Activated T-helper 1 cell treated with anti-CD3 and anti-CD28 coated beads, Interleukin-12 subunit alpha, Interleukin-12 subunit beta, Interleukin-2, Interleukin-4 antibody, amounts not matched to agents 30 ng/mL and 10 ng/mL and 1 ng/mL, durations not matched to agents 14 hours and 24 hours and 36 hours (primary cell): Measurements from ENCODE around the gene GPR15. TPM values are rescaled to one million over a fixed set of nuclear protein-coding genes. Genes with fewer than 3 reads are reported as not detected.
A peak's percentile ranks its signal among the peaks of the same experiment; 100 is the strongest.
"Not testable (repeated sequence)": the region's sequence is repeated elsewhere in the genome, so short reads cannot be mapped to it uniquely, and the experiment has no call there.

Experiments
- DNase-seq: peaks from one replicate; pipeline ENCODE4 v3.0.0; 2021; ENCODE audit warnings: low spot score
- H3K27ac Mint-ChIP-seq: one replicate; pipeline ENCODE4 v1.8.0; 2021; ENCODE audit warnings: mild to moderate bottlenecking, mixed read lengths
- H3K27me3 Mint-ChIP-seq: one replicate; pipeline ENCODE4 v1.8.0; 2022; ENCODE audit warnings: mild to moderate bottlenecking, moderate library complexity, mixed read lengths; ENCODE audit not compliant: insufficient read depth
- H3K36me3 Mint-ChIP-seq: one replicate; pipeline ENCODE4 v1.8.0; 2021; ENCODE audit warnings: low read depth, mixed read lengths
- H3K4me1 Mint-ChIP-seq: one replicate; pipeline ENCODE4 v1.8.0; 2021; ENCODE audit warnings: low read depth, mixed read lengths
- H3K4me3 Mint-ChIP-seq: one replicate; pipeline ENCODE4 v1.8.0; 2021; ENCODE audit warnings: mild to moderate bottlenecking, moderate library complexity, mixed read lengths
- H3K9me3 Mint-ChIP-seq: one replicate; pipeline ENCODE4 v1.8.0; 2021; ENCODE audit warnings: mixed read lengths
- intact Hi-C: fragments of 100-400 bp; cut with micrococcal nuclease; formaldehyde crosslinking; loops from one replicate; pipeline ENCODE4 v1.15.1; 2024
- total RNA-seq: library from RNA; stranded (reverse); gene quantifications from 2 replicates; pipeline ENCODE4 v1.2.3, GENCODE V29; 2022

The GPR15 gene
- total RNA-seq, 1 donor from 2014 or later: 5.6 TPM

- peaks cover 19% of the 10 kb centered on the region for H3K9me3 Mint-ChIP-seq
- peak overlapping the region; percentile 98 for H3K27ac Mint-ChIP-seq
- DNase-seq: no peak
- H3K36me3 Mint-ChIP-seq: peaks cover 42% of the 10 kb centered on the region
- no peaks in the 10 kb centered on the region for H3K27me3 Mint-ChIP-seq
- H3K4me3 Mint-ChIP-seq: peak overlapping the region; percentile 83
- H3K4me1 Mint-ChIP-seq: peaks cover 100% of the 10 kb centered on the region
- intact Hi-C loops: no loop called here
These were observed 22.8 kb downstream of the GPR15 start for GRCh38 chr3:98554580-98554979.

GRCh38 chr3:98555025-98555379 is 23.2 kb downstream of the GPR15 start:
- intact Hi-C loops: loop anchor here (5.0 kb wide), 1 partner anchor 37 kb away; the partner anchor contains the start of gene CPOX
- Mint-ChIP-seq H3K36me3 (peaks cover 41% of the 10 kb centered on the region), H3K4me1 (peaks cover 99% of the 10 kb centered on the region), H3K4me3 (peak overlapping the region; percentile 83), H3K27me3 (no peaks in the 10 kb centered on the region), H3K9me3 (peaks cover 18% of the 10 kb centered on the region), H3K27ac (peak overlapping the region; percentile 98)
- DNase-seq: no peak

DNA sequence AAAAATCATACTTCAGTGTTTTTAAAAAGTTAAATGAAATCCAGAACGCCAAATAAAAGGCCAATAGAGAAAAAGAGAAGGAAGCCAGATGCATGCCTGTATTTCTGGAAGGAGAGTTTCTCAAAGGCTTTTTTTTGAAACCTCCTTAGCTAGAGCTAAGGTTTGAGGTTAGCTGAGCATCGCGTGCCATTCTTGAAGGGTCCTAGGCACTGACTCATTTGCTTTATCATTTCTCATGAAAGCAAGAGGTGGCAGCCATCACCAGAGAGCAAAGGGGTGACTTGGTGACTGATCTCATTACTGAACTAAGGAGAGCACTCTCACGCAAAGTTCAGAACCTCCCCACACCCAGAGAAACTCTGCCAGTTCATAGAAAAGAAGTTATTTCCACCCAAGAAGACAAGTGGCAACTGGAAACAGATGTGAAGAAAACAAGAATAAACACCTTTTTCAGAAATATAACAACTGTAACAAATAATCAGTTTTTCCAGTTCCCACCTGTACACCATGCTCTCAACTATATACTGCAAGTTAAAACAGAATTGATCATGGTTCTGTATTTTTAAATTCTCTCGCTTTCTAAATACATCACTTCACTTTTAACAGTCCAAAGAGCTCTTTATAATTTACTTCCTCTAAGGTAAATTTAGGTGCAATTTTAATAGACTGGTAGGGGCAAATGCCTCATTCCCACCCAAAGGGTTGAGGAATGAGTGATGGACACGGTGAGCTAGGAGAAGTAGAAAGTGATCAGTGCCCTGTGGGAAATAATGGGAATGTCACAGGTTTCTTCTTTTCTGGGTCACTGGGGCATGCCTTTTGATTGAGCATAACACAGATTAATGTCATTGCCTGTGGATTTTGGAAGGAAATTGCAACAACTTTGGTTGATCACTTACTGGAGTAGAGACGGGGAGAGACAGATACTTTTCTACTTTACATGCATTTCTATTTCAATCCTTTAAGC is 24.7 kb downstream of the GPR15 start:
- no peaks in the 10 kb centered on the region for H3K27me3 Mint-ChIP-seq
- H3K4me1 Mint-ChIP-seq: peaks cover 94% of the 10 kb centered on the region
- peaks cover 30% of the 10 kb centered on the region for H3K36me3 Mint-ChIP-seq
- H3K9me3 Mint-ChIP-seq: peaks cover 12% of the 10 kb centered on the region
- H3K27ac Mint-ChIP-seq: peak overlapping the region; percentile 98
- peak overlapping the region; percentile 83 for H3K4me3 Mint-ChIP-seq
- DNase-seq: peak; percentile 81
- intact Hi-C loops: loop anchor here (1.0 to 5.0 kb wide), 9 partner anchors 9 to 684 kb away; partner anchors contain the start of genes CLDND1 and CPOX

DNA sequence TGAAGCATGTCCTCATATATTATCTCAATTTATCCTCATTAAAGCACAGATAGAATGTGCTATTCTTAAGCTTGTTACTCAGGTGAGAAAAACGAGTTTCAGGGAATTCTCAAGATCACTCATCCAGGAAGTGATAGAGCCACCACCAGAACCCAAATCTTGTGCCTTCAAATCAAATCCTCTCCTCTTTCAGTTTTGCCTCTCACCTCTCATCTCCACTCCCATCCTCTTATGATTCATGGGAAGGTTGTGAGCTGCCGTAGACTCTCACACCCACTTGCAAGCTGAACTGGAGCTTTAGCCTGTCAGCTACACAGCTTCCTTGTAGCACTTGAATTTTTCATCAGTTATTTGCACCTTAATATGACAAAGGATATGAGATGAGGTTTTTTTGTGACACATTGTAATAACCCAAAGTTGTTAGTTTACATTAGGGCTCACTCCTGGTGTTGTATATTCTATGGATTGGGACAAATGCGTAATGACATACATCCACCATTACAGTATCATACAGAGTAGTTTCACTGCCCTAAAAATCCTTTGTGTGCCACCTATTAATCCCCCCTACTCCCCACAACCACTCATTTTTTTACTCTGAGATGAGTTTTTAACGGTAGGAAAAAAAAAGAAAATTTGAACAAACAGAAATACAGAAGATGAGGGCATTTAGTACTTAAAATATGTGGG is 25.7 kb downstream of the GPR15 start:
- H3K27me3 Mint-ChIP-seq: no peaks in the 10 kb centered on the region
- peaks cover 94% of the 10 kb centered on the region for H3K4me1 Mint-ChIP-seq
- peaks cover 24% of the 10 kb centered on the region for H3K36me3 Mint-ChIP-seq
- H3K9me3 Mint-ChIP-seq: peaks cover 6% of the 10 kb centered on the region
- H3K4me3 Mint-ChIP-seq: peak overlapping the region; percentile 83
- intact Hi-C loops: loop anchor here (1.0 to 5.0 kb wide), 4 partner anchors 8 to 685 kb away; partner anchors contain the start of gene CPOX
- peak; percentile 59 for DNase-seq
- peak overlapping the region; percentile 98 for H3K27ac Mint-ChIP-seq

- H3K36me3 Mint-ChIP-seq: peaks cover 22% of the 10 kb centered on the region
- peaks cover 94% of the 10 kb centered on the region for H3K4me1 Mint-ChIP-seq
- intact Hi-C loops: loop anchor here (5.0 kb wide), 1 partner anchor 34 kb away; the partner anchor contains the start of gene CPOX
- H3K27ac Mint-ChIP-seq: peak overlapping the region; percentile 98
- H3K27me3 Mint-ChIP-seq: no peaks in the 10 kb centered on the region
- H3K9me3 Mint-ChIP-seq: peaks cover 6% of the 10 kb centered on the region
- peak overlapping the region; percentile 45 for H3K4me3 Mint-ChIP-seq
- DNase-seq: no peak
These were observed 26.5 kb downstream of the GPR15 start for GRCh38 chr3:98558100-98558827.

GRCh38 chr3:98559769-98560168 is 28.0 kb downstream of the GPR15 start:
- H3K4me1 Mint-ChIP-seq: peaks cover 94% of the 10 kb centered on the region
- intact Hi-C loops: loop anchor here (5.0 to 10.0 kb wide), 2 partner anchors 33 to 1315 kb away; partner anchors contain the start of gene CPOX
- H3K9me3 Mint-ChIP-seq, H3K27ac Mint-ChIP-seq, DNase-seq, H3K4me3 Mint-ChIP-seq, H3K27me3 Mint-ChIP-seq: not testable (repeated sequence)
- peaks cover 18% of the 10 kb centered on the region for H3K36me3 Mint-ChIP-seq

GRCh38 chr3:98560911-98561310 is 29.1 kb downstream of the GPR15 start:
- no peaks in the 10 kb centered on the region for H3K27me3 Mint-ChIP-seq
- H3K9me3 Mint-ChIP-seq: peaks cover 6% of the 10 kb centered on the region
- no peak for DNase-seq
- H3K36me3 Mint-ChIP-seq: peaks cover 12% of the 10 kb centered on the region
- intact Hi-C loops: loop anchor here (10.0 kb wide), 1 partner anchor 1314 kb away; no protein-coding TSS in a partner anchor
- peak overlapping the region; percentile 1 for H3K4me3 Mint-ChIP-seq
- H3K4me1 Mint-ChIP-seq: peaks cover 94% of the 10 kb centered on the region
- peak overlapping the region; percentile 64 for H3K27ac Mint-ChIP-seq

GRCh38 chr3:98561727-98562521 is 30.1 kb downstream of the GPR15 start:
- H3K4me1 Mint-ChIP-seq: peaks cover 94% of the 10 kb centered on the region
- peak overlapping the region; percentile 35 for H3K27ac Mint-ChIP-seq
- no peaks in the 10 kb centered on the region for H3K27me3 Mint-ChIP-seq
- DNase-seq: no peak
- intact Hi-C loops: loop anchor here (10.0 kb wide), 1 partner anchor 1313 kb away; no protein-coding TSS in a partner anchor
- H3K9me3 Mint-ChIP-seq: peaks cover 6% of the 10 kb centered on the region
- peaks cover 10% of the 10 kb centered on the region for H3K36me3 Mint-ChIP-seq
- no peak overlapping the region for H3K4me3 Mint-ChIP-seq

DNA sequence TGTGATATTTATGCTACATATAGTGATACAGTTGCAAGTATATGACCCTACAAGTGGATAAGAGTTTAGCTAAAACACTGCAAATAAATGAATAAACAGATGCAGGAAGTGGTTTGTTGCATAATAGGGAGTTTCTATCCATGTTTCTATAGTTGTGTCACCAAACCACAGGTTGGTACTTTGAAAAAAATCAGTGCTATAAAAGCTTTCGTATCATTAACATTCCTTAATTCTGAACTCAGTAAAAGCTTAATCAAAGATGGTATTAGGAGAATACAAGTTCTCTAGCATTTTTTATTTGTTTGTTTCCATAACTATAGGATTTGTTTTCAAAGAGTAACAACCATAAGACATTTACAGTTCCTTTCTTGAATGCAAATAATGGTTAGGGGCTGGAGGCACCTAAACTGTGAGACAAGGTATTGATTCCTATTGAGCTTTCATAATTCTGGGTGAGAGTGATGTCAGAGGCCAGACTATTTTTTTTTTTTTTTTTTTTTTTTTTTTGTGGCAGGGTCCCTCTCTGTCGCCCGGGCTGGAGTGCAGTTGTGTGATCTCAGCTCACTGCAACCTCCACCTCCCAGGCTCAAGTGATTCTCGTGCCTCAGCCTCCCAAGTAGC is 32.0 kb downstream of the GPR15 start:
- intact Hi-C loops: loop anchor here (10.0 kb wide), 1 partner anchor 1311 kb away; no protein-coding TSS in a partner anchor
- no peak for DNase-seq
- peaks cover 5% of the 10 kb centered on the region for H3K9me3 Mint-ChIP-seq
- H3K27ac Mint-ChIP-seq: peak overlapping the region; percentile 53
- peaks cover 11% of the 10 kb centered on the region for H3K36me3 Mint-ChIP-seq
- H3K4me3 Mint-ChIP-seq: peak overlapping the region; percentile 47
- H3K27me3 Mint-ChIP-seq: no peaks in the 10 kb centered on the region
- H3K4me1 Mint-ChIP-seq: peaks cover 94% of the 10 kb centered on the region

DNA sequence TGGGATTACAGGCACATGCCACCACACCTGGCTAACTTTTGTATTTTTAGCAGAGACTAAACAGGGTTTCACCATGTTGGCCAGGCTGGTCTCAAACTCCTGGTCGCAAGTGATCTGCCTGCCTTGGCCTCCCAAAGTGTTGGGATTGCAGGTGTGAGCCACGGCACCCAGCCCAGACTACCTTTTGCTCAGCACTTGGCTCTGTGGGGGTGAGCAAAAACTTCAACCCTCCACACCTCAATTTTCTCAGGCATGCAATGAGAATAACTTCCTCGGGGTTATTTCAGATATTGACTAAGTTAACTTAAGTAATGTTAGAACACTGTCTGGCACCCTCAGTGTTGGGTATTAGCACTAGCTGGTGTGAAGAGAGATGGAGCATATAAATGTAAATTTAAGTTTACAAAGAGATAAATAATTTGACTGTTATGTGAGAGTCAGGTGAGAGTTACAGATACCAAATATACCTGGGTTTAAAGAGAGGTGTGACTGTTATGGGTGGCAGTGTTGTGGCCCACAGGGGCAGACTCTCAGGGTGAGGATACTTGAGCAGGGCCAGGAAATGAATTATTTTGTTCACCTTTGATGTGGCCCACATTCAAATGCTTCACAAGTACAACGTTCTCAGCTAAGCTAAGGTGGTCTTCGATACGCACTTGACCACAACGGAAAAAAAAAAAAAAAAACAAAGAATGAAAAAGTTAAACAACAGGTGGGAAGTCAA is 32.7 kb downstream of the GPR15 start:
- DNase-seq: no peak
- peak overlapping the region; percentile 60 for H3K4me3 Mint-ChIP-seq
- H3K4me1 Mint-ChIP-seq: peaks cover 94% of the 10 kb centered on the region
- peaks cover 4% of the 10 kb centered on the region for H3K9me3 Mint-ChIP-seq
- peak overlapping the region; percentile 45 for H3K27ac Mint-ChIP-seq
- no peaks in the 10 kb centered on the region for H3K27me3 Mint-ChIP-seq
- intact Hi-C loops: loop anchor here (1.0 to 10.0 kb wide), 7 partner anchors 7 to 1310 kb away; partner anchors contain the start of gene CLDND1
- peaks cover 9% of the 10 kb centered on the region for H3K36me3 Mint-ChIP-seq

DNA sequence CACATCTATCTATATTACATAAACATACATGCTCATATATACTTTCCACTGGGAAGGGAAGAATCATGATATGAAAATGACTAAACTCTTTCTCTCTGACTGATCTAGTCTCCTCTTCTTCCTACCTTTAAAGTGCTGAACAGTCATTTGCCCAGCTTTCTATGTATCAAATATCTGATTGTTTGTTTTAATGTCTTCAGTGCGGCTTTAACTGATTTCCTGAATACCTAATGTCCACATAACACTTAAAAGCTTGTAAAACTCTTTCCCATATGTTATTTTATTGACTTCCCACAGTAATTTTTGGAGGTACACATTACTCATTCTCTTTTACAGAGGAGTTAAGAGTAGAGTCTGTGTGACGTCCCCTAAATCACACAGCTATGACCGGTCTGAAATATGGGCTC is 33.5 kb downstream of the GPR15 start:
- Mint-ChIP-seq H3K4me1 (peaks cover 94% of the 10 kb centered on the region), H3K27ac (peak overlapping the region; percentile 29), H3K4me3 (peak overlapping the region; percentile 12), H3K36me3 (peaks cover 8% of the 10 kb centered on the region), H3K27me3 (no peaks in the 10 kb centered on the region), H3K9me3 (peaks cover 4% of the 10 kb centered on the region)
- DNase-seq: no peak
- intact Hi-C loops: loop anchor here (1.0 to 10.0 kb wide), 7 partner anchors 8 to 1310 kb away; partner anchors contain the start of gene CLDND1
